ENCODE results near the gene FRMD1.

DNA sequence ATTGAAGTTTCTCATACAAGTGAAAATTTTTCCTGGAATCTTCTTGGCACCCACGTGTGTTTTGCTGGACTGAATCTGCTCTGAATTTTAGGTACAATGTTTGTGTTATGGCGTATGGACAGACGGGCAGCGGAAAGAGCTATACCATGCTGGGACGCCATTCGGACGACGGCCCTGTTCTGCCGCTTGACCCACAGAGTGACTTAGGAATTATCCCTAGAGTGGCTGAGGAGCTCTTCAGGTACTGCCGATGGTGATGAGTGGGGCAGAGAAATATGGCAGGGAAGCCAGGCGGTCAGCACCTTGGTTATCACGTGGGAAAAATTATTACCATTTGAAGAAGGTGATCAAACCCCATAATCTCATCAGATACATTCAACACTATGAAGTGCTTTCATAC, 45.2 kb downstream of the FRMD1 start:
- no peak for TF ChIP-seq CTCF (IDR thresholded peaks at IDR 0.05)
- TF ChIP-seq POLR2A (IDR thresholded peaks at IDR 0.05) = no peak
